HG02623 (cell line): ENCODE data around the gene MEG3.
"Not testable (repeated sequence)": the region's sequence is repeated elsewhere in the genome, so short reads cannot be mapped to it uniquely, and the experiment has no call there.

Source experiments
- ATAC-seq: cut with Tn5 transposase; IDR thresholded peaks from one replicate; pipeline ENCODE4 v1.9.1; 2021; ENCODE audit warnings: moderate library complexity; ENCODE audit not compliant: unreplicated experiment

Gene MEG3

GRCh38 chr14:100813291-100813690, 12.6 kb upstream of the MEG3 start:
- ATAC-seq, result no peak

- no peak for ATAC-seq
Measured at GRCh38 chr14:100815478-100816285, 10.2 kb upstream of the MEG3 start.

GRCh38 chr14:100816286-100816949, 9.5 kb upstream of the MEG3 start:
- ATAC-seq, result no peak

GRCh38 chr14:100816950-100817901, 8.7 kb upstream of the MEG3 start:
- ATAC-seq, result no peak

- ATAC-seq, result no peak
Measured at GRCh38 chr14:100818221-100818699, 7.7 kb upstream of the MEG3 start.

- ATAC-seq, result not testable (repeated sequence)
Measured at GRCh38 chr14:100818923-100819322, 7.0 kb upstream of the MEG3 start.

GRCh38 chr14:100819453-100819828, 6.5 kb upstream of the MEG3 start:
- no peak for ATAC-seq

- no peak for ATAC-seq
Measured at GRCh38 chr14:100819829-100820475, 6.0 kb upstream of the MEG3 start.

- no peak for ATAC-seq
Measured at GRCh38 chr14:100820957-100821356, 5.0 kb upstream of the MEG3 start.

GRCh38 chr14:100822013-100822412, 3.9 kb upstream of the MEG3 start:
- no peak for ATAC-seq

- ATAC-seq, result no peak
Measured at GRCh38 chr14:100822532-100823296, 3.2 kb upstream of the MEG3 start.

- no peak for ATAC-seq
Measured at GRCh38 chr14:100823413-100824080, 2.4 kb upstream of the MEG3 start.

- no peak for ATAC-seq
Measured at GRCh38 chr14:100824091-100824551, 1.8 kb upstream of the MEG3 start.

GRCh38 chr14:100824901-100825712, 811 bp upstream of the MEG3 start:
- ATAC-seq, result no peak

GRCh38 chr14:100826391-100827100, 628 bp downstream of the MEG3 start:
- no peak for ATAC-seq

- ATAC-seq, result no peak
Measured at GRCh38 chr14:100827101-100828021, 1.4 kb downstream of the MEG3 start.
